Fibroblast of the conjunctiva (primary cell): ENCODE results near the gene ELMOD1.

Experiments
- DNase-seq: peaks from one replicate; pipeline ENCODE4 v3.0.0-alpha.2; 2010; ENCODE audit warnings: low read depth

ELMOD1 gene

GRCh38 chr11:107583629-107584195, 7.2 kb upstream of the ELMOD1 start:
- no peak for DNase-seq

GRCh38 chr11:107587306-107587979, 3.5 kb upstream of the ELMOD1 start:
- no peak for DNase-seq

DNA sequence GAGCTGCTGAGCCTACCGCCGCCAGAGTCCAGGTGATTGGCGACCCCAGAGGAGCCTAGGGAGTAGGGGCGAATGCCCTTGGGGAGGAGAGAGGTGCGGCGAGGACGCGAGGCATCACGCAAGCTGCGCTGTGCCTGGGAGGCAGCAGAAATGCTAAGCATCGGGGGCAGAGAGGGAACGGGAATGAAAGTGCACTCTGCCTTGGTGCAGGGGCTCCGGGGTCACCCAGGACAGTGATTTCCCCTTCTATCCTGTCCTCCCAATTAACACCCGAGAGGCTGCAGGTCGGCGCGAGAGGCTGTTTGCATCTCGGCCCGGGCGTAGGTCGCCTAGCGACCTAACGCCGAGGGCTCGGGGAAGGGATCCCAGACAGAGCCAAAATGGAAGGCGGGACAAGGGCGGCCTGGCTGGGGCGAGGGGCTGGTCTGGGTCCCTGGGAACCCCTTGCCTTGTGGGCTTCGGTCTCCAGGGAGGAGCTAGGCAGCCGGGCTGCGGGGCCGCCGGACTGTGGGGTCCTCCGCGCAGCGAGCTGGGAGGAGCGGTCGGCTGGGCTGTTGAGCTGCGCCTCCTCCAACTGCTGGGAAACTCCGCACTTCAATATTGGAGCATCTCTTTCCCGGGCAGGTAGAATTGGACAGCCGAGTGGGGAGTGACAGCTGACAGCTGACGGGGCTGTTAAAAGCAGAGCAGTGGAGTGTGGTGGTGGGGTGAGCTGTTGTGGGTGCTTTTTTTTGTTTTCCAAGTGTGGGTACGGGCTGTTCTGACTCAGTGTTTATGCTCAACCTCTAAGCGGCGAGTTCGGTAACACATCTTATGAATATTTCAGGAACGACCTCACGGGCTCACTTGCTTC, 657 bp downstream of the ELMOD1 start:
- DNase-seq = no peak

DNA sequence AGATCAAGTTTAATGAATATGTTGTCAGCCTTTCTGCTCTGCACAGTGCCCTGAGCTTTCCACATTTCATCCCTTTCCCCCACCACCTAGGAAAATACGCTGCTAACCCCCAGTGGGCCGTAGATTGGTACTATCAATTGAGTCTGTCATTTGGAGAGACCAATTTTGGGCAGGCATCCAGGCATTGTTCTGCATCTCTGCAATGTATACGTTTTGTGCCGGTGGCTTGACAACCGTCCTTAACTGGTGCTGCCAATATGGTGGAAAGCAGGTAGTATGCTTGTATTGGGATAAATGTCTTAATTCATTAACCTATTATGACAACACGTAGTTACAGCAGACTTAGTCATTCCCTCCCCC, 1.3 kb downstream of the ELMOD1 start:
- no peak for DNase-seq

GRCh38 chr11:107592813-107593212, 1.9 kb downstream of the ELMOD1 start:
- no peak for DNase-seq

- DNase-seq = no peak
These were observed 3.0 kb downstream of the ELMOD1 start for GRCh38 chr11:107593951-107594350.

DNA sequence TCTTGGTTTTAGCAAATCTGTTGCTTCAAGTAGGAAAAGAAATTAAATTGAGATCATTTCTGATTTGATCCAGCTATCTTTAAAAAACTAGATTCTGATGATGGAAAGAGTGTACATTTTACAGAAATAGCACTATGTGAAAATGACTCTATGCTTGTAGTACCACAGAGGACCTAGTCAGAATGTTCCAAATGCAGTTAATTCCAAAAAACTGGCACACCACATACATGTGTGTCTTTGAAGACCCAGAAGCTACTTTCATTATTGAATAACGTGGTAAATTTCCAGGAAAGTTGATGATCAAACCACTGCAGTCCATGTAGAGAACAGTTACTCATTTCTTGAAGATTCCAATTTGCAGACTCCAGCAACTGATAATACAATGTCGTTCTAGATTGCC, 3.8 kb downstream of the ELMOD1 start:
- no peak for DNase-seq

DNA sequence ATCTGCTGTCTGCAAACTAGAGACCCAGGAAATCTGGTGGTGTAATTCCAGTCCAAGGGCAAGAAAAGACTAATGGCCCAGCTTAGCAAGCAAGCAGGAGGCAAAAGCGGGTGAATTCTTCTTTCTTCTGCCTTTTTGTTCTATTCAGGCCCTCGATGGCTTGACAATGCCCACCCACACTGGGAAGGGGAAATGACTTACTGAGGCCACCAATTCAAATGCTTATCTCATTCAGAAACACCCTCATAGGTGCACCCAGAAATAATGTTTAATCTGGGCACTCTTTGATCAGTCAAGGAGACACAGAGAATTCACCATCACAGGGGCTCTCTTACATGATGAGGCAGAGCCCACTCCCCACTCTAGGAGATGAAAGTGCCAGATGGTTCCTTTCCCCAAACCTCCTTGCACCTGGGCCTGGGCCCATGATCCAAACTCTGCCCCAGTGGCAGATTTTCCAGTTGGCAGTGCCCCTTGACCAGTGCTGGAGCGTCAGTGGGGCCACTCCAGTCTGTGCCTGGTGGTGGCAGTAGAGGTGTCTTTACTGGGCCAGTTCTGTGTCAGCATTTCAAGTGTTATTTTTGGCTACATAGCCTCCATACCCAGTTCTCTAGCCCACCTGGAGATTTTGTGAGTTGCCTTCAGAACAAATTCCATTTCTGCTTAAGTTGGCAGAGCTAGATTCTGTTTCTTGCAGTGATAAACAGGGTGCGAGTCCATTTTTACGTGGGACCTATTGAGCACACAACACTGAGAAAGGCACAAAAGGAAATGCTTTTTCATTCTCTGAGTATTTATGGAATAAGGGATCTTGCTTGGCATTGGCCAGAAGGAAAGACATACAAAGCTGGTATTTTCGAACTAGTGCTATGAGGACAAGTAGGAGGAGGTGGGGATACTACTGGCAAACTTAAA, 7.5 kb downstream of the ELMOD1 start:
- no peak for DNase-seq

DNA sequence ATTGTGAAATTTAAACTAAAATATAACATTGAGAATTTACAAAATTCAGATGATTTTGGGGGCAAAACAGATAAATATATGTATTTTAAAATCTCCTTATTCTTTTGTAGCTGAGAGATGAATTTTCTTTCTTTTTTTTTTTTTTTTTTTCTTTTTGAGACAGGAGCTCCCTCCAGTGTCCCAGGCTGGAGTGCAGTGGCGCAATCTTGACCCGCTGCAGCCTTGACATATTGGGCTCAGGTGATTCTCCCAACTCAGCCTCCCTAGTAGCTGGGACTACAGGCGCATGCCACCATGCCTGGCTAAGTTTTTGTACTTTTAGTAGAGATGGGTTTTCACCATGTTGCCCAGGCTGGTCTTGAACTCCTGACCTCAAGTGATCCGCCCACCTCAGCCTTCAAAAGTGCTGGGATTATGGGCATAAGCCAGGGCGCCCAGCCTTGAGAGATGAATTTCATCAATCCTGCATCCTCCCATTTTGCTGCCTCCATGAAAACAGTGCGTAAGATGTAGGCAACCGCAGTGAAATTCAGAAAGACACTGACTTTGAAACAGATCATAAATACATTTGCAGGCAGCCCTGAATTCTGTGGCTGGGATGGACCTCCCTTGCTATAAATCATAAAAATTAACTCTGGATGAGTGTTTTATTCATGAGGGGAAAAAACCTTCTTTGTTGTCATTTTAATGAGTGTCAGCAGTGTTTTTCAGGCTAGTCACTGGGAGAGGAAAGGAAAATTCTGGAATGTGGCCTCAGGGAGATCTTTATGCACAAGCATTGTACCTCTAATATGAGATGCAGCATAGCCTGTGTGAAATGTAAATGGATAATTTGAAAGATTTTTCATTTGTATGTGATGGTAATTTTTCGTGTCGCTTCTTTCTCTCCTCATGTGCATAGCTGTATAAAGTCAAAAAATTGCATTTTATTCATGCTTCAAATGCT, 14.4 kb downstream of the ELMOD1 start:
- no peak for DNase-seq

GRCh38 chr11:107606141-107606540, 15.2 kb downstream of the ELMOD1 start:
- no peak for DNase-seq

DNA sequence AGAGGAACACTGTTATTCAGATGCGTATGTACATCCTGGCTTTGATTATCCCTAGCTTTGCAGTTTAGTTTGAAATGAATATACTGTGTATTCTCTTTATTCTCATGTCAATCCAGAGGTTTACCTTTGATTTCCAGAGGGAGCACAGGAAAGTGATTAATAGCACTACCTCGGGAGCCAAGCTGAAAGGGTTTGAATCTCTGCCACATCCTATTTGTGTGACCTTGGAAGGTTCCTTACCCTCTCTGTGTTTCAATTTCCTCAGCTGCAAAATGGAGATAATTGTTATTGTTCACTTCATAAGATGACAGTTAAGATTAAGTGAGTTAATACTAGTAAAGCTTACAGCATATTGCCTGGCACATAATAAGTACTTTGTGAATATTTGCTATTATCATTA, 17.9 kb downstream of the ELMOD1 start:
- DNase-seq = no peak

GRCh38 chr11:107609400-107610218, 18.7 kb downstream of the ELMOD1 start:
- DNase-seq = no peak

GRCh38 chr11:107612445-107612844, 21.5 kb downstream of the ELMOD1 start:
- no peak for DNase-seq

- no peak for DNase-seq
These were observed 29.0 kb downstream of the ELMOD1 start for GRCh38 chr11:107619926-107620325.

DNA sequence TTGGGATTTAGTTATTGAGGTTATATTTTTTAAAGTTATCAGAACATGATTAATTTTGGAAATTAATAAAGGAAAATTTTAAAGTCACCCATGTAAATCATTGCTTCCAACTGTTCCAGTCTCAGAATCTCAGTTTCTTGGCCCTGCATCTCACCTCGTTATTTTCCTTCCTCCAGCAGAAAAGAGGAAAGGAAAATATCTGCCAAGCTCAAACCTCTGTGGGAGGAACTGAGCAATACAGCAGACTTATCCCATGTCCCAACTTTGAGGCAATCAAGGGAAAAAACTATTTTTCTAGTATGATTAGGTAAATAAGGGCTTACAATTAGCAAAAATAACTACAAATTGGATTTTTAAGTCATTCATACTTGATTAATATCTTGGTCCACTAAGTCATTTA, 30.1 kb downstream of the ELMOD1 start:
- no peak for DNase-seq

- DNase-seq = no peak
These were observed 32.2 kb downstream of the ELMOD1 start for GRCh38 chr11:107623183-107623582.

DNA sequence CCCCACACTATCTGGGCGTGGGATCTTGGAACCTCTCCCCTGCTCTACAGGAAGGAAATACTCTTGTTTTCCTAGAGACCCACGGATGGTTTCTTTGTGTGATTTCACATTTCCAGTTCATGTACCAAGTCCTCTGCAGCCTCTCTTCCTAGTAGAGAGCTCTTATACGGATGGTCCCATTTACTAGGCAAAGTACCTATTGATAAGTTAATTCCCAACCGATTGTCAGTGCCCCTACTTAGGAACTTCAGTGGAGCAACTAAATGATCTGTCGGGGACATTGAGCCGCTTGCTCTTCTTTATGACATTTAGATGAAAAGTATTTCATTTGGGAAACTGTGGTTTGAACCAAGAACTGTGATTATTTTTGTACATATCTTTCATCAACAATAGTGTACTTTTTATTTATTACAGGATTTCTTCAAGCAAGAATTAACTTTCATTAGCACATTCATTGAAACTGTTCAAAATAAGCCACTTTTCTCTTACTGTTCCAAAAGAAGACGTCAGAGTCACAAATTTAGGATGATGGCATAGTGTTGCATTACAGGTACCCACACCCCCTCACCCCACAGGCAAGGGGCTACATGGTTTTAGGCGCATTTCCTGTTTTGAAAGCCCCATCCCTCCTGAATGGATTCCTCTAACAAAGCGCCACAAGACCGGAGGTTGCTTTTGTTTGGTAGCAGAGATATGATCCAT, 34.2 kb downstream of the ELMOD1 start:
- no peak for DNase-seq

GRCh38 chr11:107625685-107625989, 34.7 kb downstream of the ELMOD1 start:
- DNase-seq = no peak

- no peak for DNase-seq
These were observed 40.1 kb downstream of the ELMOD1 start for GRCh38 chr11:107631043-107631442.

DNA sequence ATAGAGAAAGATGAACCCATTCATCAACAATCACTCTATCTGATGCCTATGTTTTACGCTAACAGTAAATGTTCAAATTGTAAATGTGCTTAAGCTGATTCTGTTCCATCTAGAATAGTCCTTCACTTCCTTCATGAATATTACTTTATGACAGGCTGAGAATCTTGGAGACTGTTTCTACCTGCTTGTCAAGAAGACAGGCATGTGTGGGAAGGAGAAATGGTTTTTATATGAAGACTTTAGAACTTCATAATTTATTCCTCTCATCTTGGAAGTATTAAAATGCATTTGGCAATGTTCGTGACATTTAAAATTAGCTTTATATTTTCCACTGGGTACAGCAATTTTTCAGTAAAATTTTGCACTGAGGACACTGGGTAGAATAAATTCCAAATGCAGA, 41.0 kb downstream of the ELMOD1 start:
- no peak for DNase-seq
